ENCODE data around the gene AVP.

DNA sequence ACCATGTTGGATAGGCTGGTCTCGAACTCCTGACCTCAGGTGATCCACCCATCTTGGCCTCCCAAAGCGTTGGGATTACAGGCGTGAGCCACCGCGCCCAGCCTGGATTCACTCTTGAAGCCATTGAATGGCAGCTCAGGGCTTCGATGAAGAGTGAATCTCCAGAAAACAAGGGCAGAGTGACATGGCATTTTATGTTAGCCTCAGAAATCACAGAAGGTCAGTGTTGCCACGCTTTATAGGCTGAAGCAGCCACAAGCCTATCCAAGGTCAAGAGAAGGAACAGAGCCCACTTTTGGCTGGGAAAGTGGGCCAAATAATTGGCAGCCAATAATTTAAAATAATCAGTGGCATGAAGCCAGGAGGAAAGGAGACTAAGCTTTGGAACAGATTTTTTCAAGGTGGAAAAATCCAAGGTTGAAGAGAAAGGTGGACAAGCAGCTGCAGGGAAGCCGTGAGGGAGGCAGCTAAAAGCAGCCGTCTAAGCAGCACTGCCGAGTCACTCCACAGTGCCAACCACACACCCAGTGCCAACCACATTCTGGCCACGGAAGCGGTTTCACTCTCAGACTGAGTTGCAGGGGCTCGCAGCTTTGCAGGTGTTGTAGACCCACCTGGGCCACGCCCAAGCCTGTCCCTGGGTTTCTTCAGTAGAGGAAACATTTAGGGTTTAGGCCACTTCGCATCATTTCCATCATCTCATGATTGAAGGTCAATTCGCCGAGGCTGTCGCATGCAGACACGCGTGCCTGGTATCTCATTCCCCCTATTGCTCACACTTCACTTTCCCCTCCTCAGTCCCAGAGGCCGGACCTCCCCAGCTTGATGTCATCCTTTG is 17.4 kb upstream of the AVP start:
- TF ChIP-seq, protein P1, sequence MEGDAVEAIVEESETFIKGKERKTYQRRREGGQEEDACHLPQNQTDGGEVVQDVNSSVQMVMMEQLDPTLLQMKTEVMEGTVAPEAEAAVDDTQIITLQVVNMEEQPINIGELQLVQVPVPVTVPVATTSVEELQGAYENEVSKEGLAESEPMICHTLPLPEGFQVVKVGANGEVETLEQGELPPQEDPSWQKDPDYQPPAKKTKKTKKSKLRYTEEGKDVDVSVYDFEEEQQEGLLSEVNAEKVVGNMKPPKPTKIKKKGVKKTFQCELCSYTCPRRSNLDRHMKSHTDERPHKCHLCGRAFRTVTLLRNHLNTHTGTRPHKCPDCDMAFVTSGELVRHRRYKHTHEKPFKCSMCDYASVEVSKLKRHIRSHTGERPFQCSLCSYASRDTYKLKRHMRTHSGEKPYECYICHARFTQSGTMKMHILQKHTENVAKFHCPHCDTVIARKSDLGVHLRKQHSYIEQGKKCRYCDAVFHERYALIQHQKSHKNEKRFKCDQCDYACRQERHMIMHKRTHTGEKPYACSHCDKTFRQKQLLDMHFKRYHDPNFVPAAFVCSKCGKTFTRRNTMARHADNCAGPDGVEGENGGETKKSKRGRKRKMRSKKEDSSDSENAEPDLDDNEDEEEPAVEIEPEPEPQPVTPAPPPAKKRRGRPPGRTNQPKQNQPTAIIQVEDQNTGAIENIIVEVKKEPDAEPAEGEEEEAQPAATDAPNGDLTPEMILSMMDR (IDR thresholded peaks at IDR 0.05; ENCODE audit: low read depth, low read length, poor library complexity, severe bottlenecking), result no peak
- no peak for TF ChIP-seq EZH2phosphoT487 (IDR thresholded peaks at IDR 0.05; ENCODE audit: borderline replicate concordance, low read length)

Measured in DOHH2 (cell line).